Spleen (tissue), 7 donors: Measurements from ENCODE around the gene CLHC1.

Experiments
- CTCF ChIP-seq, 11 experiments: fragments of 200-600 bp in 7 of 11; fragments of 450-650 bp in 4 of 11; sonication (generic) in 4 of 11; IDR thresholded peaks in 8 of 11; conservative IDR thresholded peaks in 3 of 11; 1 replicate in 7 of 11; 2 replicates in 4 of 11; pipeline versions ENCODE4 v1.4.0 to v1.8.0; 2016 to 2021; ENCODE audit warnings: antibody characterized with exemption in 11 of 11, inconsistent platforms in 4 of 11, mild to moderate bottlenecking in 1 of 11
- POLR2AphosphoS5 ChIP-seq, 3 donors: sonication (generic); formaldehyde crosslinking; IDR thresholded peaks; one replicate each; pipeline ENCODE4 v1.5.1; 2017; ENCODE audit warnings: antibody characterized with exemption in 3 of 3
- donor health status: DM: no; HTN: no; CAD: no; lungs with moderate emphysema.
- donor health status: DM: no; HTN: no; CAD: no.
- donor health status: DM: no; HTN: no; CAD: no.

GRCh38 chr2:55138014-55138881, 93.8 kb downstream of the CLHC1 start:
- TF ChIP-seq CTCF (IDR thresholded peaks at IDR 0.05 in 8 of 11, conservative IDR thresholded peaks at IDR 0.05 in 3 of 11): no peak
- no peak for TF ChIP-seq POLR2AphosphoS5 (IDR thresholded peaks at IDR 0.05)
